Kidney epithelial cell (primary cell): Measurements from ENCODE around the gene ARSI. TPM values are rescaled to one million over a fixed set of nuclear protein-coding genes. Genes with fewer than 3 reads are reported as not detected.

Source experiments
- DNase-seq: peaks from one replicate; pipeline ENCODE4 v3.0.0-alpha.2; 2010; ENCODE audit warnings: low read depth
- H3K27me3 ChIP-seq: 2 replicates; pipeline ENCODE4 v1.6.0; 2011; ENCODE audit warnings: low read length; ENCODE audit not compliant: control insufficient read depth, insufficient read depth
- H3K36me3 ChIP-seq: 2 replicates; pipeline ENCODE4 v1.5.1; 2011; ENCODE audit warnings: low read length; ENCODE audit not compliant: control insufficient read depth, insufficient read depth
- H3K4me3 ChIP-seq: 2 replicates; pipeline ENCODE4 v1.5.1; 2011; ENCODE audit warnings: low read depth, mild to moderate bottlenecking, control low read depth, low read length
- CTCF ChIP-seq: IDR thresholded peaks from 2 replicates; pipeline ENCODE4 v1.5.1; 2011; ENCODE audit warnings: mild to moderate bottlenecking, moderate library complexity, low read length, control low read depth, inconsistent platforms; ENCODE audit not compliant: insufficient read depth, poor library complexity, severe bottlenecking
- total RNA-seq: library from RNA; depleted of rRNA; stranded (reverse); fragments of >200 nt; gene quantifications from 2 replicates; pipeline ENCODE4 v1.2.3, GENCODE V29; 2015

Gene ARSI
- total RNA-seq, 1 donor from 2014 or later, result 2.4 TPM

- Histone ChIP-seq H3K36me3 (no peaks in the 10 kb centered on the region), H3K4me3 (no peak overlapping the region), H3K27me3 (no peaks in the 10 kb centered on the region)
- no peak for TF ChIP-seq CTCF
- DNase-seq, result no peak
Measured at GRCh38 chr5:150278046-150278730, 24.5 kb downstream of the ARSI start.

GRCh38 chr5:150277043-150277442, 25.7 kb downstream of the ARSI start:
- Histone ChIP-seq H3K36me3 (no peaks in the 10 kb centered on the region), H3K27me3 (no peaks in the 10 kb centered on the region), H3K4me3 (no peak overlapping the region)
- no peak for DNase-seq
- no peak for TF ChIP-seq CTCF

- DNase-seq, result no peak
- H3K36me3 ChIP-seq, result no peaks in the 10 kb centered on the region
- H3K27me3 ChIP-seq, result no peaks in the 10 kb centered on the region
- no peak overlapping the region for H3K4me3 ChIP-seq
- TF ChIP-seq CTCF, result no peak
Measured at GRCh38 chr5:150274811-150275210, 27.9 kb downstream of the ARSI start.

- peak; percentile 56 for TF ChIP-seq CTCF
- no peak for DNase-seq
- Histone ChIP-seq H3K4me3 (no peak overlapping the region), H3K36me3 (no peaks in the 10 kb centered on the region), H3K27me3 (no peaks in the 10 kb centered on the region)
Measured at GRCh38 chr5:150272531-150272930, 30.2 kb downstream of the ARSI start.

GRCh38 chr5:150271923-150272322, 30.8 kb downstream of the ARSI start:
- Histone ChIP-seq H3K4me3 (no peak overlapping the region), H3K27me3 (no peaks in the 10 kb centered on the region), H3K36me3 (no peaks in the 10 kb centered on the region)
- no peak for DNase-seq
- no peak for TF ChIP-seq CTCF

GRCh38 chr5:150271296-150271692, 31.4 kb downstream of the ARSI start:
- Histone ChIP-seq H3K4me3 (no peak overlapping the region), H3K27me3 (no peaks in the 10 kb centered on the region), H3K36me3 (no peaks in the 10 kb centered on the region)
- TF ChIP-seq CTCF, result no peak
- DNase-seq, result no peak
